ENCODE data around the gene DMRTA1.
"Not testable (repeated sequence)": the region's sequence is repeated elsewhere in the genome, so short reads cannot be mapped to it uniquely, and the experiment has no call there.

DMRTA1 gene

DNA sequence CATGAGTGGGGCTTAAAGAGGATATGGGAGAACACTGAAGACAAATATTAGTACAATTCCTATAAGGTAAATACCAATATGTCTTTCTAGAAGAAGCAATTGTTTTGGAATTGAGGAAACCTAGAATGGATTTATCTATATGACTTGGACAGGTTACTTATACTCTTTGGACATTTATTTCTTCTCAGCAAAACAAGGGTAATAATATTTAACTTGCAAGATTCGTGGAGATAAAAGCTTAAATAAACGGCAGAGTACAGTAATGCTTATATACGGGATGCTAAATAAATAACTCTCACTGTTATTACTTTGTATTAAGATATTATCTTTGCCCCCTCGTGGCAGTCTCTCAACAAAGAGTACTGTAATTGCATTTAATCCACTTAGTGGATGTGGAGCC is 8.6 kb downstream of the DMRTA1 start:
- intact Hi-C loops (cut with DNase I) = no loop called here
- DNase-seq = no peak

DNA sequence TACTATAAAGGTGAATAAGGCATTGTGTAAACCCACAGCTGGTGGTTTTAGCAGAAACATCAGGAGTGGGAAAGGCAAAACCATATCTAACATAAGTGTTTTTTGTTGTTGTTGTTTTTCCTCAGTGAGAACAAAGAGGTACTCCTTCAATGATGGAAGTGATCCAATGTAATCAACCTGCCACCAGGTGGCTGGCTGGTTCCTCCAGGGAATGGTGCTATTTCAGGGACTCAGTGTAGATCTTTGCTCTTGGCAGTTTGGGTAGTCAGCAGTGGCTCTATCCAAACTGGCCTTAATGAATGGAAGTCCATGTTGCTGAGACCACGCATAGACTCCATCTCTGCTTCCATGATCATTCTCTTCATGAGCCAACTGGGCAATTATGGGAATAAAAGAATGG is 10.8 kb downstream of the DMRTA1 start:
- no peak for DNase-seq
- intact Hi-C loops (cut with DNase I) = no loop called here

DNA sequence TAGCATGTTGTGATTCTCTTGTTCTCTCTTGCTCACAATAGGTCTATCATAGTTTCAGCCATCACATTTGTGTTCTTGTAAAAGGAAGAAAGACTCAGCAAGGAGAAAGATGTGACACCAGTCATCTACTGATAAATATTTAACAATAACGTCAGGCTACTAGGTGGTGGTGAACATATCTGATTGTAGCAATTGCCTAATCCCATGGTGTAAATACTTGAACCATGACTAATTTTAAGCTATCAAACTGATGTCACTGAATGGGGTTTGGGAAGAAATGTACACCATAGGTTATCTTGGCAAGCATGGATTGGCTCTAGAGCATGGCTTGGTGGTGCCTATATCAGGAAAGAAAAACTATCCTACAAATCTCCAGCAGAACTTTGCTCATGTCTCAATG is 16.6 kb downstream of the DMRTA1 start:
- intact Hi-C loops (cut with DNase I) = no loop called here
- DNase-seq = no peak

DNA sequence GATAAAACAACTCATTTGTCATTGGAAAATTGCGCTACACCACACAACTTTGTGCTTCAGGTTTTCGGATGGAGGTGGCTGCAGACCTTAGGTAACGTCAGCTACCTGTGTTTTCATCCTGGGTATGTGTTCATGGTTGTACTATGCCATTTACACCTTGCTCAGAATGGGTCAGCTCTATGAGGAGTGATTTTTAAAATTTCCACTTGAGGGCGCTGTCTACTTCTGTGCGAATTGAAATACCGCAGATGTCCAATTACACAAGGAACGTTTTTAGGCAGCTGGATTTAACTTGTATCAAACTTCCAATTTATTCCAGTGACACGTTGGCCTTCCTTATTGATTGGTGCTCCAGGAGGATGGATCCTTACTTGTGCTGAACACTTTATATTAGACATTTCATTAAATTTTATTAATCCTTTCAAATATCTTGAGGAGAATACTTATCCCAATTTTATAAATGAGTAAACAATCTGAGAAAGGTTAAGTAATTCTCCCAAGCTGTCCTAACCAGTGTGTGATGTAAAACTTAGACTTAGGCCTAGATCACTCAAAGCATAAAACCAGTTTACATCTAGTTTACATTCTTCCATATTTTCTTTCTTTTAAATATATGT is 23.4 kb downstream of the DMRTA1 start:
- DNase-seq = peak in 1 of 10 donors; percentile 8
- intact Hi-C loops (cut with DNase I) = no loop called here

DNA sequence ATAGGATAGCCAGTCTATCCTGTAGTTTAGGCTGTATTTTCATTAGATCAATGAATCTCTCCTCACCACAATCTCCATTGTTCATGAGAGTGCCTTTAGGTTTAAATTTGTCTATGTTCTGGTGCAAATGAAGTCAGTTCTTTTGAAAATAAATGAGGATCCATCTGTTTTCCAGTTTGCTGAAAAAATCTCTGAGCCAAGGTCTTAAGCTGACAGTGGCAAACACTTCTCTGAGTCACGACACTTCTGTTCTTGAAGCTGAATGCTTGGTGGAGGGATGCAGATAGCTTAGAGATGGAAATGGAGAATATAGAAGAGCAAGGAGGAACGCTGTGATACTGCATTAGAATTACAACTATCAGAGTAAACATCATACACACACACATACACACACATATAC is 34.9 kb downstream of the DMRTA1 start:
- DNase-seq = no peak
- intact Hi-C loops (cut with DNase I) = no loop called here

DNA sequence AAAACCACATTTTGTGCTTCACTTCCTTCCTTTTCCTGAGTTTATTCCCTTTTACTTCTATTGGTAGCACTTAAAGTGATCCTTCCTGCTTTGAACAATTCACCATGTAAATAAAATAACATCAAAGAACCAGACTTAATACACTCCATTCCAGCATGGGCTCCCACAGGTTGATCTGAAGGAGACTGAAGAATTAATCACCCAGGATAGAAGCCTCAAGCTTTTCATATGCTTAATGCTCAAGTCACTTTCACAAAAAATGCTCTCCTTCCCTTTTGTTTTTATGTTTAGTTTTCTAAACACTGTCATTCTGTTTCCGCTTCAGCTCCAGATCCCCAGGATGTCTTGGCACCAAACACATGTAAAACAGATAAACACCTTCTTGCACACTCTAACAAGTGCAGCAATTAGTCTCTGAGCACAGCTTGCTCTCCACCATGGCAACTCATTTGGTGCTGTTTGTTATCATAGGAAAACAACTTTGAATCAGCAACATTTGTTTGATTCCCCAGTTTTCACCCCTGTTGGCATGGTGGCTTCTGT is 37.0 kb downstream of the DMRTA1 start:
- intact Hi-C loops (cut with DNase I) = no loop called here
- DNase-seq = no peak

DNA sequence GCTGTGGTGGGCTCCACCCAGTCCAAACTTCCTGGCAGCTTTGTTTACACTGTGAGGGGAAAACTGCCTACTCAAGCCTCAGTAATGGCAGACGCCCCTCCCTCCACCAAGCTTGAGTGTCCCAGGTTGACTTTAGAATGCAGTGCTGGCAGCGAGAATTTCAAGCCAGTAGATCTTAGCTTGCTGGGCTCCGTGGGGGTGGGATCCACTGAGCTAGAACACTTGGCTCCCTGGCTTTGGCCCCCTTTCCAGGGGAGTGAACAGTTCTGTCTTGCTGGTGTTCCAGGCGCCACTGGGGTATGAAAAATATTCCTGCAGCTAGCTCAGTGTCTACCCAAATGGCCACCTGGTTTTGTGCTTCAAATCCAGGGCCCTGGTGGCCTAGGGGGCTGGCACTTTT is 49.6 kb downstream of the DMRTA1 start:
- DNase-seq = peak in 2 of 10 donors; percentile 43 to 55
- intact Hi-C loops (cut with DNase I) = not testable (repeated sequence)

All from posterior cingulate gyrus (tissue), 11 donors.